Astrocyte of the cerebellum (primary cell): Measurements from ENCODE around the gene PPP1R12B.
"Not testable (repeated sequence)": the region's sequence is repeated elsewhere in the genome, so short reads cannot be mapped to it uniquely, and the experiment has no call there.

ENCODE experiments used
- DNase-seq: peaks from one replicate; pipeline ENCODE4 v3.0.0-alpha.2; 2011; ENCODE audit warnings: low read depth
- H3K4me3 ChIP-seq: 2 replicates; pipeline ENCODE4 v1.5.1; 2011; ENCODE audit warnings: mild to moderate bottlenecking, low read depth, low read length, moderate library complexity
- in situ Hi-C: cut with HindIII; loops from 2 replicates; pipeline ENCODE4 v1.10.0; 2017; ENCODE audit warnings: low sequenced_read_pairs
- TF ChIP-seq, protein P1 (sequence below): IDR thresholded peaks from 2 replicates; pipeline ENCODE4 v1.5.1; 2012; ENCODE audit warnings: low read length, low read depth, moderate library complexity, mild to moderate bottlenecking; ENCODE audit errors: missing control alignments

Gene PPP1R12B

DNA sequence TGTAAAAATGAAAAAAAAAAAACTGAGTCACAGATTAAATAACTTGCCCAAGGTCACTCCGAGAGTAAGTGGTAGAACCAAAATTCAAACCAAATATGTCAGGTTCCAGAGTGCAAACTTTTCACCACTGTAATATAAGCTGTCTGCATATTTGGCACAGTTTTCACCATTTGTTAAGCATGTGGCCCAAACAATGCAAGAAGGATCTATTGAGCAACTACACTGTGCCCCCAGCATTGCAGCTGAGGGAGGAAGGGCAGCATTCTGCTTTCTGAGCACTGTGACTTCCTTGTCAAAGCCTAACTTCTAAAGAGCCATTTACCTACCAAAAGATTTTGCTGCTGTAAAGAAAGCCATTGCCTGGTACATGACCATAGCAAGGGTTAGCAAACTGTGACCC is 228.3 kb downstream of the PPP1R12B start:
- in situ Hi-C loops: no loop called here
- DNase-seq: peak; percentile 73
- TF ChIP-seq, protein P1, sequence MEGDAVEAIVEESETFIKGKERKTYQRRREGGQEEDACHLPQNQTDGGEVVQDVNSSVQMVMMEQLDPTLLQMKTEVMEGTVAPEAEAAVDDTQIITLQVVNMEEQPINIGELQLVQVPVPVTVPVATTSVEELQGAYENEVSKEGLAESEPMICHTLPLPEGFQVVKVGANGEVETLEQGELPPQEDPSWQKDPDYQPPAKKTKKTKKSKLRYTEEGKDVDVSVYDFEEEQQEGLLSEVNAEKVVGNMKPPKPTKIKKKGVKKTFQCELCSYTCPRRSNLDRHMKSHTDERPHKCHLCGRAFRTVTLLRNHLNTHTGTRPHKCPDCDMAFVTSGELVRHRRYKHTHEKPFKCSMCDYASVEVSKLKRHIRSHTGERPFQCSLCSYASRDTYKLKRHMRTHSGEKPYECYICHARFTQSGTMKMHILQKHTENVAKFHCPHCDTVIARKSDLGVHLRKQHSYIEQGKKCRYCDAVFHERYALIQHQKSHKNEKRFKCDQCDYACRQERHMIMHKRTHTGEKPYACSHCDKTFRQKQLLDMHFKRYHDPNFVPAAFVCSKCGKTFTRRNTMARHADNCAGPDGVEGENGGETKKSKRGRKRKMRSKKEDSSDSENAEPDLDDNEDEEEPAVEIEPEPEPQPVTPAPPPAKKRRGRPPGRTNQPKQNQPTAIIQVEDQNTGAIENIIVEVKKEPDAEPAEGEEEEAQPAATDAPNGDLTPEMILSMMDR: no peak
- no peak overlapping the region for H3K4me3 ChIP-seq

DNA sequence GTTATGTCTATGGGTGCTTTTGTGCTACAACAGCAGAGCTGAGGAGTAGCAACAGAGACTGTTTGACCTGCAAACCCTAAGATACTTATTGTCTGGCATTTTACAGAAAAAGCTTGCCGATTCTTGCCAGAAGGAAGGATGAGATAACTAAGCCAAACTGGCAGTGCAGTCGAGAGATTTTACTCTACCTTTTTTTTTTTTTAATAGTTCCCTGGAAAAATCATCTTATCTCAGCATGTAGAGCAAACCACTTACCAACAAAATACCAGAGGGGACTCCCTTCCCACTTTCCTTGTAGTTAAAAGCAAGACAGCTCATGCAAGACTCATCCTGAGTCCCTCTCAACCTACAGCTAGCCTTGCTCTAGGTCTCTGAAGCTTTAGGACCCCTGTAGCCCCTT is 228.9 kb downstream of the PPP1R12B start:
- no peak overlapping the region for H3K4me3 ChIP-seq
- TF ChIP-seq, protein P1: no peak
- in situ Hi-C loops: no loop called here
- DNase-seq: no peak

DNA sequence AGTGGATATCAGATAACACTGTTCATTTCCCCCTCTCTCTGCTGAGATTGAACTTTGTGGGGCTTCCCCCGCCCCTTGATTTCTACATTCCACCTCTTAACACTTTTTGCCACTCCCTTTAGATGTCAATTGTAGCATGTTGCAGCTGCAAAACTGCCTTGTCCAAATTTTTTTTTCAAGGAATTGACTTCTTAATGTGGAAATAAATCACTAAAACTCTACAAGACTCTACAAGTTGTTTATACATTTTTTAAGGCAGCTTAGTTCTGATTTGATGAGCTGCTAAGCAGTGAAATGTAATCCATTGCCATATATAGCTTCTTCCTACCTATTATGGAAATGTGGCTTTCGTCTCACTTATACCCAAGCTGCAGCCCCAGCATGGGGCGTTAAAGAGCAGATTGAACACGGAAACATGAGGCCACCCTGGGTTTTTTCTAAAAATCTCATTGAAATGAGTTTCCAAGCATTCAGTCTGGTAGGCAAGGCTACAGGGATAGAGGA is 229.6 kb downstream of the PPP1R12B start:
- in situ Hi-C loops: no loop called here
- H3K4me3 ChIP-seq: no peak overlapping the region
- TF ChIP-seq, protein P1: no peak
- peak; percentile 32 for DNase-seq

DNA sequence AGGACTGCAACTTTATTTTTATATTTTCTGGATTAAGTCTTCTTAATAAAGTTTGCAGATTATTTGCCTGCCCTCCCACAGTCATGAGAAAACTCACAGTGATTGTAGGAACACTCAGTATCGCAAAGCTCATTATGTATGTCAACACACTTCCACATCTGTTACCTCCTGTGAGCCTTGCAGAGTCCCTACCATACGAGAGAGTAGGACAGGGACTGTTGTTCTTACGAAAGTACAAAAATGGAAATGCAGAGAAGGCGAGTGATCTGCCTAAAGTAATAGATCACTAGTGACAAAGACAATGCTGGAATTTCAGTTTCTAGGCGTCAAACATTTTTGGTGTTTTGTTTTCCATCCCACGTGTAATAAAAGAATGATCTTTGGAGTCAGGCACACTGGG is 230.1 kb downstream of the PPP1R12B start:
- in situ Hi-C loops: no loop called here
- DNase-seq: no peak
- TF ChIP-seq, protein P1: no peak
- no peak overlapping the region for H3K4me3 ChIP-seq

DNA sequence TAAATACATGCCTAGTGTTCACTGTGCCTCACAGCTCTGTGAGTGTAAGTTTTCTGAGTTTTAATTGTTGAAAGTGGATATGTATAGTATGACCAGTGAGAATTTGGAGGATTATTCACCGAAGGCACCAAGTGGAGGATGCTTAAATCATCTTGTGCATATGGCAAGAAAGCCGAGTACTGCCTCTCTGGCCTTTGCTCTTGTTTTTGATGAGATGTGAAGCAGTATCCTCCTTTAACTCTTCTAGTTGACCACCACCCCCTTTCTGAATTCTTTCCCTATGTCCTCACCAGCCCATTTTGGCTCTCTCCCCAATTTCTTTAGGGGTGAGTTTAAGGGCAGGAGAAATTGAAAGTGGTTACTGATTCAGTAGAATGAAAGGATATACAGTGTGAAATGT is 231.3 kb downstream of the PPP1R12B start:
- TF ChIP-seq, protein P1: no peak
- in situ Hi-C loops: no loop called here
- DNase-seq: peak; percentile 93
- H3K4me3 ChIP-seq: no peak overlapping the region

DNA sequence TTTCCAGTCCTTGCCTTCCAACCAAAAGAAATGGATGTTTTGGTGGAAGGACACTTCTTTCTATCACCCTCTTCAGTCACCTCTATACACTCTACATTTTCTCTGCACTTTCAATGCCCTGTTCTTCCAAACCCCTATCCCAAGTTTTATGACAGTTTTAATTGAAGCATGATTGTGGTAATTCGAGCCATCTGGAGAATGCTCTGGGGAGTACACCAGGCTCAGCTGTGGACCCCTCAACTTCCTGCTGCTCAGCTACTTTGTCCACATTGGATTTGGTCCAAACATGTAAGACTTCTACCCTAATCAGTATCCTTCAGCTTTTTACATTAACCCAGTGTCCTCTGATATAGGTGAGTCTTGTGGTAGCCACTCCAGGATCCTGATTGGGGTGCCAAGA is 232.1 kb downstream of the PPP1R12B start:
- no peak overlapping the region for H3K4me3 ChIP-seq
- TF ChIP-seq, protein P1: no peak
- in situ Hi-C loops: no loop called here
- no peak for DNase-seq

DNA sequence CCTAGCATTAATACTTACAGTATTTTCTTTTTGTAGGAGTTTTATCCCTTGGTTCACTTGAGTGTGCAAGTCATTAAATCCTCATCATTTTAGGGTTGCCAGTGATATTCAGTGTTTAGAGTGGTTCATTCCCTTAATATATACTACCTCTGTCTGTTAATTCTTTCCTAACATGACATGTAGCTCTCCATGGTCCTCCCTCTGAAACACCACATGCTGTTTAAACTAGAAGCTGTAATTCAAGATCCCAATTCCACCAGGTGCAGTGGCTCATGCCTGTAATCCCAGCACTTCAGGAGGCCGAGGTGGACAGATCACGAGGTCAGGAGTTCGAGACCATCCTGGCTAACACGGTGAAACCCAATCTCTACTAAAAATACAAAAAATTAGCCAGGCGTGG is 233.9 kb downstream of the PPP1R12B start:
- in situ Hi-C loops, H3K4me3 ChIP-seq, DNase-seq: not testable (repeated sequence)
